ENCODE measurements around the gene KIRREL3.

Gene KIRREL3

DNA sequence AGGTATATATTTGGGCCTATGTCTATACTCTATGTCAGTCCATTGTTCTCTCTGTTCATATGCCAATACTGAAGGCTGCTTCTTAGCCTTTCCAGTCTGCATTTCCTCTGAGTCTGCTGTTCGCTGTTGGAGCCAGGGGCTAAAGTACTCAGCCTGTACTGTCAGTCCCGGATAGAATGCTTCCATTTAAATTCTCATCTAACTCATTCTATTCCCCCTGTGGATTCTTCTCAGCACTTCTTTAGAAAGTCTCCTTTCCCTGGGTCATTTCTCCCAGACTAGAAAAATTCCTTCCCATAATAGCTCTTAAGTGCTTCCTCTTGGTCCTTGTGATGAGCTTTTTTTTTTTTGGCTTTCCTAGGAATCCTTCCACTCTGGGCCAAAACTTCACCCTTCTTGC, 293.1 kb downstream of the KIRREL3 start:
- no peak overlapping the region for H3K4ac ChIP-seq (ENCODE audit: low read length)
- no peaks in the 10 kb centered on the region for H3K9me3 ChIP-seq (replicated peaks in 1 of 2; ENCODE audit: control insufficient read depth in 2 of 2, insufficient read depth in 1 of 2, low read depth in 1 of 2, low read length in 2 of 2)
- no peak overlapping the region for H2BK5ac ChIP-seq (ENCODE audit: low read length)
- H3K4me2 ChIP-seq (ENCODE audit: insufficient read depth, low read length, poor library complexity, severe bottlenecking): no peak overlapping the region
- no peak overlapping the region for H2AFZ ChIP-seq (ENCODE audit: low read length)
- H3K14ac ChIP-seq (ENCODE audit: low read length): no peak overlapping the region
- H3K9ac ChIP-seq (ENCODE audit: low read depth, low read length, poor library complexity): no peak overlapping the region
- no peak overlapping the region for H3K27ac ChIP-seq (replicated peaks; ENCODE audit: low read length)
- DNase-seq (ENCODE audit: low spot score): no peak
- no CpG with 5 or more reads among the region's 2 CpGs for WGBS, 2 donors (ENCODE audit: extremely low coverage in 2 of 2, insufficient read length in 2 of 2, insufficient replicate concordance in 1 of 2)
- H3K36me3 ChIP-seq (replicated peaks in 1 of 2; ENCODE audit: control insufficient read depth in 2 of 2, insufficient read depth in 2 of 2, low read length in 2 of 2): no peaks in the 10 kb centered on the region
- H3K79me1 ChIP-seq (ENCODE audit: low read depth, low read length): no peaks in the 10 kb centered on the region
- H3K18ac ChIP-seq (ENCODE audit: low read length): no peak overlapping the region
- no peak overlapping the region for H2AK5ac ChIP-seq (ENCODE audit: low read depth, low read length)
- H2BK15ac ChIP-seq (ENCODE audit: low read length): no peak overlapping the region
- H4K8ac ChIP-seq (ENCODE audit: low read depth, low read length): no peak overlapping the region
- H3K23ac ChIP-seq (ENCODE audit: low read depth, low read length, poor library complexity): no peak overlapping the region
- no peak overlapping the region for H2BK12ac ChIP-seq (ENCODE audit: low read length)
- H3K27me3 ChIP-seq (ENCODE audit: control insufficient read depth in 3 of 3, insufficient read depth in 3 of 3, low read depth in 1 of 3, low read length in 3 of 3): no peaks in the 10 kb centered on the region
- peaks cover 0 to 14% of the 10 kb centered on the region in 2 donors for H3K4me1 ChIP-seq (ENCODE audit: control insufficient read depth in 2 of 2, insufficient read depth in 1 of 2, low read depth in 1 of 2, low read length in 2 of 2)
- no peak overlapping the region for H2BK120ac ChIP-seq (ENCODE audit: low read depth, low read length)
- H3K4me3 ChIP-seq (ENCODE audit: low read length in 2 of 2): no peak overlapping the region
- no peak overlapping the region for H4K91ac ChIP-seq (ENCODE audit: low read depth, low read length, poor library complexity)

DNA sequence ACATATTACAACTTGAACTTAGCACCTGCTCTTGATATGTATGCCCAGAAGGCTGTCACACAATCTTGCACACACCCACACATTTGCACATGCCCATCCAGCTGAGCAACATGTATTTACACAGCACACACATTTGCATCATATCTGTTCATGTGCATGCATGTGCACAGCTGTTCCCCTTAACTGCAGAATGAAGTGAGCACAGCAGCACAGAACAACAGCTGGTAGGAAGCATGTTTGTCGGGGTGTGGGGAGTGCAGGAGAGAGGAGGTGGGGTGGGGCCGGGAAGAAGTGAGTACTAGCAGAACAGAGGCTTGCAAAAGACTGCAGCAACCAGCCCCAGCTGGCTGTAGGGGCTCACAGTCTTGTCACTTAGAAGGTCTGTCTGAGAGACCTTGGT, 296.5 kb downstream of the KIRREL3 start:
- no peak overlapping the region for H2AK5ac ChIP-seq (ENCODE audit: low read depth, low read length)
- no peak overlapping the region for H3K4ac ChIP-seq (ENCODE audit: low read length)
- no peak overlapping the region for H2AFZ ChIP-seq (ENCODE audit: low read length)
- H3K9me3 ChIP-seq (replicated peaks in 1 of 2; ENCODE audit: control insufficient read depth in 2 of 2, insufficient read depth in 1 of 2, low read depth in 1 of 2, low read length in 2 of 2): no peaks in the 10 kb centered on the region
- no peak overlapping the region for H3K14ac ChIP-seq (ENCODE audit: low read length)
- no peak overlapping the region for H4K8ac ChIP-seq (ENCODE audit: low read depth, low read length)
- WGBS, 2 donors (ENCODE audit: extremely low coverage in 2 of 2, insufficient read length in 2 of 2, insufficient replicate concordance in 1 of 2): no CpG with 5 or more reads among the region's 2 CpGs
- H2BK12ac ChIP-seq (ENCODE audit: low read length): peak overlapping the region; percentile 48
- H4K91ac ChIP-seq (ENCODE audit: low read depth, low read length, poor library complexity): no peak overlapping the region
- no peak overlapping the region for H3K4me3 ChIP-seq (ENCODE audit: low read length in 2 of 2)
- no peak overlapping the region for H3K23ac ChIP-seq (ENCODE audit: low read depth, low read length, poor library complexity)
- no peak overlapping the region for H2BK15ac ChIP-seq (ENCODE audit: low read length)
- peak overlapping the region; percentile 36 for H3K18ac ChIP-seq (ENCODE audit: low read length)
- peaks cover 0 to 32% of the 10 kb centered on the region in 2 donors for H3K4me1 ChIP-seq (ENCODE audit: control insufficient read depth in 2 of 2, insufficient read depth in 1 of 2, low read depth in 1 of 2, low read length in 2 of 2)
- H3K79me1 ChIP-seq (ENCODE audit: low read depth, low read length): no peaks in the 10 kb centered on the region
- H2BK120ac ChIP-seq (ENCODE audit: low read depth, low read length): no peak overlapping the region
- DNase-seq (ENCODE audit: low spot score): no peak
- no peaks in the 10 kb centered on the region for H3K36me3 ChIP-seq (replicated peaks in 1 of 2; ENCODE audit: control insufficient read depth in 2 of 2, insufficient read depth in 2 of 2, low read length in 2 of 2)
- no peaks in the 10 kb centered on the region for H3K27me3 ChIP-seq (ENCODE audit: control insufficient read depth in 3 of 3, insufficient read depth in 3 of 3, low read depth in 1 of 3, low read length in 3 of 3)
- H3K27ac ChIP-seq (replicated peaks; ENCODE audit: low read length): no peak overlapping the region
- H3K9ac ChIP-seq (ENCODE audit: low read depth, low read length, poor library complexity): no peak overlapping the region
- H2BK5ac ChIP-seq (ENCODE audit: low read length): no peak overlapping the region
- H3K4me2 ChIP-seq (ENCODE audit: insufficient read depth, low read length, poor library complexity, severe bottlenecking): no peak overlapping the region

DNA sequence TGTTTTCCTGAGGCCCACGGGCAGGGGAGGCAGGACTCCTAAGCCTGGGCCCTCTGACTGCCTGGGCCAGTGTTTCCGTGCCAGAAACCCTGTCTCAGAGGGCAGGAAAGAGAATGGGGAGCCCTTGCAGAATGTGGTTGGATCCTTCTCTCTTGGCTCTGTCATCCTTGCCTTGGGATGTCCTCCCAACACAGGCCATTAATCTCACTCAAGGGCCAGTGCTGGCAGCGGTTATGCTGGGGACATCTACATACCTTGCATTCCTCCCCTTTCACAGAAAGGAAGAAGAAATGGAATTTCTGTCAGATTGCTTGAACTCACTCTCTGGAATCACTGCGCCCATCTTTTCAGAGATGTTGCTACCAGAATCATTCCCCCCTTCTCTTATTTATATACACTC, 296.9 kb downstream of the KIRREL3 start:
- peaks cover 0 to 32% of the 10 kb centered on the region in 2 donors for H3K4me1 ChIP-seq (ENCODE audit: control insufficient read depth in 2 of 2, insufficient read depth in 1 of 2, low read depth in 1 of 2, low read length in 2 of 2)
- no peak overlapping the region for H2BK120ac ChIP-seq (ENCODE audit: low read depth, low read length)
- no peak overlapping the region for H3K9ac ChIP-seq (ENCODE audit: low read depth, low read length, poor library complexity)
- no peaks in the 10 kb centered on the region for H3K79me1 ChIP-seq (ENCODE audit: low read depth, low read length)
- no peak overlapping the region for H4K91ac ChIP-seq (ENCODE audit: low read depth, low read length, poor library complexity)
- H2AK5ac ChIP-seq (ENCODE audit: low read depth, low read length): no peak overlapping the region
- H3K27ac ChIP-seq (replicated peaks; ENCODE audit: low read length): no peak overlapping the region
- H3K36me3 ChIP-seq (replicated peaks in 1 of 2; ENCODE audit: control insufficient read depth in 2 of 2, insufficient read depth in 2 of 2, low read length in 2 of 2): no peaks in the 10 kb centered on the region
- no peaks in the 10 kb centered on the region for H3K27me3 ChIP-seq (ENCODE audit: control insufficient read depth in 3 of 3, insufficient read depth in 3 of 3, low read depth in 1 of 3, low read length in 3 of 3)
- H3K9me3 ChIP-seq (replicated peaks in 1 of 2; ENCODE audit: control insufficient read depth in 2 of 2, insufficient read depth in 1 of 2, low read depth in 1 of 2, low read length in 2 of 2): no peaks in the 10 kb centered on the region
- no peak overlapping the region for H2BK15ac ChIP-seq (ENCODE audit: low read length)
- DNase-seq (ENCODE audit: low spot score): no peak
- no peak overlapping the region for H2BK12ac ChIP-seq (ENCODE audit: low read length)
- no CpG with 5 or more reads among the region's 4 CpGs for WGBS, 2 donors (ENCODE audit: extremely low coverage in 2 of 2, insufficient read length in 2 of 2, insufficient replicate concordance in 1 of 2)
- no peak overlapping the region for H3K14ac ChIP-seq (ENCODE audit: low read length)
- no peak overlapping the region for H3K4me2 ChIP-seq (ENCODE audit: insufficient read depth, low read length, poor library complexity, severe bottlenecking)
- no peak overlapping the region for H2AFZ ChIP-seq (ENCODE audit: low read length)
- peak overlapping the region; percentile 61 for H3K18ac ChIP-seq (ENCODE audit: low read length)
- no peak overlapping the region for H2BK5ac ChIP-seq (ENCODE audit: low read length)
- H3K23ac ChIP-seq (ENCODE audit: low read depth, low read length, poor library complexity): no peak overlapping the region
- no peak overlapping the region for H3K4me3 ChIP-seq (ENCODE audit: low read length in 2 of 2)
- H4K8ac ChIP-seq (ENCODE audit: low read depth, low read length): no peak overlapping the region
- no peak overlapping the region for H3K4ac ChIP-seq (ENCODE audit: low read length)

DNA sequence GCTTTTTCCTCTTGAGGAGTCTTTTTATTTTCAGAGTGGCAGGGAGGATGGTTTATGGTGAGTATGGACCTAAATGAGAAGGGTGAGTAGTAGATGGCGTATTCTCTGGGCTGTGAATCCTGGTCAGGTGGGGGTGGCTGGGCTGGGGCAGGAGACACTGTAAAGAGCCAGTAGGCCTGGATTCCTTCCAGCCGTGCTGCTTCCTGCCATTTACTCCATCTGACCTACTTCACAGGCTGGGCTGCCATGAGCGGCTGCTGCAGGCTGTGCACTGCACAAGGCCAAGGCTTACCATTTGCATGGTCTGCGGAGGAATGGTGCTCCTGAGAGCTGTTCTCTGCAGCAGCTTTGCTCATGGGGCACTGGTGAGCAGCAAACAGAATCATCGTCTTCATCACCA, 297.6 kb downstream of the KIRREL3 start:
- H2AK5ac ChIP-seq (ENCODE audit: low read depth, low read length): peak overlapping the region; percentile 86
- H3K27ac ChIP-seq (replicated peaks; ENCODE audit: low read length): peak overlapping the region; percentile 8
- peak overlapping the region; percentile 6 for H2BK15ac ChIP-seq (ENCODE audit: low read length)
- peak overlapping the region; percentile 47 for H3K23ac ChIP-seq (ENCODE audit: low read depth, low read length, poor library complexity)
- H3K4me1 ChIP-seq (ENCODE audit: control insufficient read depth in 2 of 2, insufficient read depth in 1 of 2, low read depth in 1 of 2, low read length in 2 of 2): peaks cover 0 to 32% of the 10 kb centered on the region in 2 donors
- H2BK5ac ChIP-seq (ENCODE audit: low read length): no peak overlapping the region
- peak overlapping the region; percentile 97 for H2BK12ac ChIP-seq (ENCODE audit: low read length)
- no peak overlapping the region for H3K4me3 ChIP-seq (ENCODE audit: low read length in 2 of 2)
- H3K27me3 ChIP-seq (ENCODE audit: control insufficient read depth in 3 of 3, insufficient read depth in 3 of 3, low read depth in 1 of 3, low read length in 3 of 3): no peaks in the 10 kb centered on the region
- no peak overlapping the region for H3K9ac ChIP-seq (ENCODE audit: low read depth, low read length, poor library complexity)
- H3K4ac ChIP-seq (ENCODE audit: low read length): no peak overlapping the region
- DNase-seq (ENCODE audit: low spot score): no peak
- no peaks in the 10 kb centered on the region for H3K9me3 ChIP-seq (replicated peaks in 1 of 2; ENCODE audit: control insufficient read depth in 2 of 2, insufficient read depth in 1 of 2, low read depth in 1 of 2, low read length in 2 of 2)
- no CpG with 5 or more reads among the region's 5 CpGs for WGBS, 2 donors (ENCODE audit: extremely low coverage in 2 of 2, insufficient read length in 2 of 2, insufficient replicate concordance in 1 of 2)
- H3K4me2 ChIP-seq (ENCODE audit: insufficient read depth, low read length, poor library complexity, severe bottlenecking): no peak overlapping the region
- no peaks in the 10 kb centered on the region for H3K79me1 ChIP-seq (ENCODE audit: low read depth, low read length)
- no peaks in the 10 kb centered on the region for H3K36me3 ChIP-seq (replicated peaks in 1 of 2; ENCODE audit: control insufficient read depth in 2 of 2, insufficient read depth in 2 of 2, low read length in 2 of 2)
- H3K18ac ChIP-seq (ENCODE audit: low read length): peak overlapping the region; percentile 91
- no peak overlapping the region for H2AFZ ChIP-seq (ENCODE audit: low read length)
- peak overlapping the region; percentile 93 for H4K91ac ChIP-seq (ENCODE audit: low read depth, low read length, poor library complexity)
- peak overlapping the region; percentile 99 for H3K14ac ChIP-seq (ENCODE audit: low read length)
- H4K8ac ChIP-seq (ENCODE audit: low read depth, low read length): no peak overlapping the region
- H2BK120ac ChIP-seq (ENCODE audit: low read depth, low read length): no peak overlapping the region

Measured in neuronal stem cell (in vitro differentiated cells).